NCI-H187 (cell line): ENCODE measurements around the gene IL12B.
"Not testable (repeated sequence)": the region's sequence is repeated elsewhere in the genome, so short reads cannot be mapped to it uniquely, and the experiment has no call there.

ENCODE experiments used
- DNase-seq, 2 experiments: peaks; one replicate each; lab custom pipeline; 2025; lab: John Stamatoyannopoulos, UW

IL12B gene

DNA sequence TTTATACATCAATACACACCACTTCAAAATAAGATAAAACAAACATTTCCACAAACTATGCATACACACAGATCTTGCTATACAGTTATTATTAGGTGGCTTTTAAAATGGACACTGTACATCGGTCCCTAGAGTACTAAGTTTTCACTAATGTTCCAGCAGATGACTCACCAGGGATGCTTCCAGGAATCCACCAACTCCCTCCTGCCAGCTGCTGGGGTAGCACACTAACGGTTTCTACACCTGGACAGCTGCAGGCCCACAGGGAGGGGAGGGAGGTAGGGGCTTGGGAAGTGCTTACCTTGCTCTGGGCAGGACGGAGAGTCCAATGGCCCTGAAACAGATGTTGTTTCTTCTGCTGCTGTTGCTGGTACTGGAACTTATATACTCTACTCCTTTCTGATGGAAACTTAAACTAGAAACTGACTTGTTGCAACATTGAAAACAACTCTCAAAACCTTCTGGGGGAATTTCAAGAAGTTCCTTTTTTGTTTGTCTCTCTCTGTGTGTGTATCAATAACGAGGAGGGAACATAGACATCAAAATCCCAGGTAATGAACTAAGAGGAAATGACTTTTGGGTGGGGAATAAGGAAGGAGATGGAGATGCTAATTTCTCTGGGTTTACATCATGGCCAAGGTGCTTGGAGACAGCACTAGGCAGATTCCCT, at the start of gene IL12B:
TSS of gene IL12B (minus strand) at position 357 of the 670 bp plus-strand sequence. CDS start 3,705 bp downstream, outside the sequence.
- DNase-seq: no peak

- no peak for DNase-seq
Measured at GRCh38 chr5:159377653-159378052, 47.4 kb upstream of the IL12B start.

DNA sequence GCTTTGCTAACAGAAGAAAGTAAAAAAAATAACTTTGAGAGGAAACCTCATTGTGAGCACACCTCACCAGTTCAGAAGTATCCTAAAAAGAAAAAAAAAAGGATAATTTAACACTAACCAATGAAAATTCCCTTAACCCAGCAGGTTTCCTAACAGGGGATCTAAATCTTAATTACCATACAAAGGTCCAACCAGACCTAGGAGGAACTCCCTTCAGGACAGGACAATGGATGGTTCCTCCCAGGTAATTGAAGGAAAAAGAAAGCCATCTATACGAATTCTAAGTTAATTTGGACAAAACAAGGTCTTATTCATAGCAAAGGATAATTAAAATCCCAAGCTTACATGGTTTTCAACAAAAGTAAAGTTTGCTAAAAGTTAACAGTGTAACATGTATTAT, 37.6 kb upstream of the IL12B start:
- not testable (repeated sequence) for DNase-seq

DNA sequence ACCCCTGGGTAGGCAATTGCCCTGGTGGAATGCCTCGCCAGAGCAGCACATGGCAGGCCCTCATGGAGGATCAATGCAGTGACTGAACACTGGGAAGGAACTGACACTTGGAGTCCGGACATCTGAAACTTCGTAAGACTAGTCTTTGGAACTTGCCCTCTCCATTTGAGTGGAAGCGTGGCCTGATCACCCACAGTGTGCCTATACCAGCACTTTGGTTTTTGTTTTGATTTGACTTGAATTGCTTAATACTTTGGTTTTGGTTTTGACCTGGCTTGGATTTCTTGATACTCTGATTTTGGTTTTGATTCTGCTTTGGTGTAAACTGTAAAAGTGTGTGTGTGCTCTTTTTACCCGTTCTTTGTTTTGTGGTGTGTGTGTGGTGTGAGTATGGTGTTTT, 36.5 kb upstream of the IL12B start:
- not testable (repeated sequence) for DNase-seq

DNA sequence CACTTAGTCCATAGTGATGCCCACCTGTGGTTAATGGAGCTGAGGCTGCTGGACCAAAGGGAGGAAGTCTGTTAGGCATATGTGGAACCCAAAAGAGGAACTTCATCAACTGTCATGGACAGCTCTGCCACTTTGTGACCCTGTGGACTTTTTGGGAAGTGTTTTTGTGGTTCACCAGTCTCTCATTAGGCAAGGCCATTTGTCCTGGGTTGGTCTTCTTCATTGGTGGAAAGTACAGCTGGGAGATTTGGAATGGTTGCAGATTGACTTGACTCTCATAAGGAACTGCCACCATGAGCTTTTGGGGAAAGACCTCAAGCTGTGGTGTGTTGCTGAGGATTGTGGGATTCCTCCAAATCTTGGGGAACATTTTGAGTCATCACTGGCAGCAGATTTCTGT, 31.9 kb upstream of the IL12B start:
- DNase-seq: no peak

DNA sequence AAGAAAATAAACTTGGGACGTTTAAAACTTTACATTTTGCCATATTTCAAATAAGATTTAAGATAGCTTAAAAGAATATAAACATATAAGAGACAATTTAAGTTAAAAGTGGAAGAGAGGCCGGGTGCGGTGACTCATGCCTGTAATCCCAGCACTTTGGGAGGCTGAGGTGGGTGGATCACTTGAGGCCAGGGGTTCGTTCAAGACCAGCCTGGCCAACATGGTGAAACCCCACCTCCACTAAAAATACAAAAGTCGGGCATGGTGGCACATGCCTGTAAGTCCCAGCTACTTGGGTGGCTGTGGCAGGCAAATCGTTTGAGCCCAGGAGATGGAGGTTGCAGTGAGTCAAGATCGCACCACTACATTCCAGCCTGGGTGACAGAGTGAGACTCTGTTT, 29.6 kb upstream of the IL12B start:
- DNase-seq: not testable (repeated sequence)

- no peak for DNase-seq
Measured at GRCh38 chr5:159359408-159359807, 29.1 kb upstream of the IL12B start.

DNA sequence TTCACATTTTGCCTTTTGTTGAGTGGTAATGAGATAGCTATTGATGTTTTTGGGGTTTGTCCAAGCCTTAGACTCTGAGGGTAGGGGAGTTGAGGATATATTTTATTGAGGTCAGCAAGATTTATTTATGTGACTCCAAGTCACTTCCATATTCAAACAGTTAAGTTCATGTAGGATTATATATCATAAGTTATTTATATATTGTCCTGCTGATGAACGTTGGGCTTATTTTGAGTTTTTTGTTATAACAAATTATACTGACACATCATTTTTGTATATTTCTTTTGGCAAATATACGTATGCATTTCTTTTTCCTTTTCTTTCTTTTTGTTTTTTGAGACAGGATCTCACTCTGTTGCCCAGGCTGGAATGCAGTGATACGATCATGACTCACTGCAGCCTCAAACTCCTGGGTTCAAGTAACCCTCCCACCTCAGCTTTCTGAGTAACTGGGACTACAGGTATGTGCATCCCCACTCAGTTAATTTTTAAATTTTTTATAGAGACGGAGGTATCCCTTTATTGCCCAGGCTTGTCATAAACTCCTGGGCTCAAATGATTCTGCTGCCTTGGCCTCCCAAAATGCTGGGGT, 23.5 kb upstream of the IL12B start:
- no peak for DNase-seq

DNA sequence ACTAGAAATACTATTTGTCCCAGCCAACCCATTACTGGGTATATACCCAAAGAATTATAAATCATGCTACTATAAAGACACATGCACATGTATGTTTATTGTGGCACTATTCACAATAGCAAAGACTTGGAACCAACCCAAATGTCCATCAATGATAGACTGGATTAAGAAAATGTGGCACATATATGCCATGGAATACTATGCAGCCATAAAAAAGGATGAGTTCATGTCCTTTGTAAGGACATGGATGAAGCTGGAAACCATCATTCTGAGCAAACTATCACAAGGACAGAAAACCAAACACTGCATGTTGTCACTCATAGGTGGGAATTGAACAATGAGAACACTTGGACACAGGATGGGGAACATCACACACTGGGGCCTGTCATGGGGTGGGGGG, 20.4 kb upstream of the IL12B start:
- not testable (repeated sequence) for DNase-seq

- DNase-seq: not testable (repeated sequence)
Measured at GRCh38 chr5:159350216-159350615, 19.9 kb upstream of the IL12B start.

DNA sequence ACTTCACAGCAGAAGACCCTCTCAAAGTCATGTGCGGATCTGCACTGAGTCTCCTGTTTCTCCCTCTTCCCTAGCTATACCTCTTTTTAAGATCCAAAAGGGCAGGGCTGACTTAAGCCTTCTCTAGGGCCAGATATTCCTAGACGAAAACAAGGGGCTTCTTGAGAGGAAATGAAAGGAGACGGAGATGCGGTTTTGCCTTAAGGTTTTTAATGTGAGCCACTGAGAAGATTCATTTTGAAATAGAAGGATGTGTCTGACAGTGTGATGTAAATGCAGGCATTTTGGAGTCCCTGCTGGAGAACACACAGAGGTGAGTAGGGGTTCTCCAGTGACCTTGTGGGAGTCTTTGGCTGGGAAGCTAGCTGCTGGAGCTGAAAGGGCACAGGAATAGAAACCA, 15.6 kb upstream of the IL12B start:
- no peak for DNase-seq

- DNase-seq: no peak
Measured at GRCh38 chr5:159345336-159345735, 15.0 kb upstream of the IL12B start.

DNA sequence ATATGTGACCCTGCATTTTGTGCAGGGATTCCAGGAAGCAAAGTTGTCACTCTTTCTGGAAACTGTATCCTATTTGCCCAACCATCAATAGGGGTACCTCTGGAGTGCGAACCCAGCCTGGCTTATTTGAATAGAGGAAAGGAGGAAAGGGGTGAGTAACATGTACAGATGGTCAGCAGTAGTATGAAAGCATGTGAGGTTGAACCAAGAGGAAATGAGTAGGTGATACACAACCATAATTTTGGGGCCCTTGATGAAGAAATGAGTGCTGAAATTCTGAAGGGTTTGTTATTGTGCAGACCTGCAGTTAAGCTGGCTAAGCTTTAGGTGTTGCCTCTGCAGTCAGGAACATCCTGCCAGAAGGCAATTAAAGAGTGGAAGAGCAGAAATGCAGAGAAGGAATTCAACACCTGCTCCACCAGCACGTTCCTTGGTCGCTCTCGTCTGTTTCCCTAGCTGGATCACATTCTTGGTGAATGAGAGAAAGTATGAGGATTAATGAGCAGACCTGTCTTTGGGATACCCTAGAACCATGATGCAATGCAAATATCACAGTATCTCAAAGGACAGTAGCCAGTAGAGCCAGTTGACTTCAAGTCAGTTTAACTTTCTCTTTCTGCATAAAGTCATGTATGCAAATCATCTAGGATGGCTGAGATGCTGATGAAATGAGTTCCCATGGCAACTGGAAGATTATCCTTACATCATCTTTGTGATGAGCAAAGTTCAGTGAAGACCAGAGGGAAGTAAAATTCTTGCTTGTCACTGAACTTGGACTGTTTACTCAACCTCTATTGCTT, 13.2 kb upstream of the IL12B start:
- DNase-seq: no peak

- DNase-seq: no peak
Measured at GRCh38 chr5:159342840-159343239, 12.6 kb upstream of the IL12B start.

DNA sequence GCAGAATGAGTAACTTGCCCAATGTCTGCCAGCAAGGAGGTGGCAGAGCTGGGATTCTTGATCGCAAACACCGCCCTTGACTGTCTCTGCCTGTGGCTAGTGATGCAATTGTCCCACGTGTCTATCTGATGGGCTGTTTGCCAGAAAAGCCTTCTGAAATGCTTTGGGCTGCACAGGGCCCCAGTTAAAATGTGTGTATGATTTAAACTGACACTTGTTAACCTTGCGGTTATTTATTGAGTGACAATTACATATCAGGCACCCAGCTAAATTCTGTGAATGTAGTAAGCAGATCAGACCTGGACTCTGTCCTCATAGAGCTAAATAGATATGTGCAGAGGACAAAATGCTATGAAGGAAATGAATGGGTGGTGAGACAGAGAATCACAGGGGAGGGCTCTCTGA, 11.6 kb upstream of the IL12B start:
- DNase-seq: no peak

GRCh38 chr5:159341145-159341544, 10.9 kb upstream of the IL12B start:
- DNase-seq: no peak

- DNase-seq: no peak
Measured at GRCh38 chr5:159340511-159340910, 10.2 kb upstream of the IL12B start.

DNA sequence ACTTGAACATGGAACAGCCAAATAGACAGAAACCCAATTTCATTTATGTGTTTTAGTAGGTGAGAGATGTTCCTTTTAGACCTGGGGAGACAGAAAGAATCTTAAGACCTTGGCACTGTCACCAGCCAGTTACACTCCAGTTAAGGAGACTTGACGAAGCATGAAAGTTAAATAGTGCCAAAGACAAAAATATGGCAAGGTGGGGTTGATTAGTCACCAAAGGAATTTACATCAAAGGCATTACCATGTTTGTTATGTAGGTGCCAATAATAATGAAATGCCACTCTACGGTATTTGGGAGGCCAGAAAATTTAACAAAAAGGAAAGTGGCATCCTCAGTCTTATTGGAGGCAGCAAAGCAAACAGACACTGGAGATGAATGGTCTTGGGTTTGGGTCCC, 9.2 kb upstream of the IL12B start:
- no peak for DNase-seq

DNA sequence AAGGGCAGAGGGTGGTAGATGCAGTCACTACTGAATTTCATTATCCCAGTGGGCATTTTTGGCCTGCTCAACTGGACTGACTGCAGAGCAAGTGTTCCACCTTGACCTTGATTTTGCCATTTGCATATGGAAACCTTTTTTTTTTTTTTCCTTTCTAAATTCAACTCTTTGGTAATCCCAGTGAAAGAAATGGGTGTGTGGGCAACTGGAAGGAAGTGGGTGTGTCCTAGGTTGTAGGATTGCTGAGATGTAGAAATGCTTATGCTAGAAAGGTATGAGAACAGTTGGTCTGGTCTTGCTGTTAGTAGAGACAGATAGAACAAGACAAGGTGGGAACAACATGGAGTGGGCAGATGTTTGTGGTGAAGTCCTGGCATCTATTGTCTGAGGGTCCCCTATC, 7.8 kb upstream of the IL12B start:
- no peak for DNase-seq

GRCh38 chr5:159337016-159337955, 7.0 kb upstream of the IL12B start:
- no peak for DNase-seq

- no peak for DNase-seq
Measured at GRCh38 chr5:159336586-159336985, 6.3 kb upstream of the IL12B start.

GRCh38 chr5:159333545-159333925, 3.2 kb upstream of the IL12B start:
- no peak for DNase-seq
